ENCODE results near the gene CCDC12. TPM values are rescaled to one million over a fixed set of nuclear protein-coding genes. Genes with fewer than 3 reads are reported as not detected.

The CCDC12 gene
- total RNA-seq, 1 experiment from 2014 or later = 31.0 TPM

DNA sequence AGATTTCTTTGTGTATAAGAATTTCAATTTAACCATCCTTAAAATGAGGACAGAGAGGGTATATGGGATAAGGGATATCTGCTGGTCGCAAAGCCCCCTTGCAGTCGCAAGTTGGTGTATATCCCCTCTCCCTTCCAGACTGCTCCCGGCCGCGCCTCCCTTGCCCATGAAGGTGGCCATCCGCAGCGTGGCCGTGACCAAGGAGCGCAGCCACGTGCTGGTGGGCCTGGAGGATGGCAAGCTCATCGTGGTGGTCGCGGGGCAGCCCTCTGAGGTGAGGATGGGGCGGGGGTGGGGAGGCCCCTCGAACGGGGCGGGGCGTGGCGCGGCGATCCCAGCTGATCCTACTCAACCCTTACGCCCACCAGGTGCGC lies 32.3 kb upstream of the CCDC12 start:
- no peak for DNase-seq (ENCODE audit: low spot score)
- in situ Hi-C loops (cut with HindIII; ENCODE audit: low sequenced_read_pairs) = no loop called here

DNA sequence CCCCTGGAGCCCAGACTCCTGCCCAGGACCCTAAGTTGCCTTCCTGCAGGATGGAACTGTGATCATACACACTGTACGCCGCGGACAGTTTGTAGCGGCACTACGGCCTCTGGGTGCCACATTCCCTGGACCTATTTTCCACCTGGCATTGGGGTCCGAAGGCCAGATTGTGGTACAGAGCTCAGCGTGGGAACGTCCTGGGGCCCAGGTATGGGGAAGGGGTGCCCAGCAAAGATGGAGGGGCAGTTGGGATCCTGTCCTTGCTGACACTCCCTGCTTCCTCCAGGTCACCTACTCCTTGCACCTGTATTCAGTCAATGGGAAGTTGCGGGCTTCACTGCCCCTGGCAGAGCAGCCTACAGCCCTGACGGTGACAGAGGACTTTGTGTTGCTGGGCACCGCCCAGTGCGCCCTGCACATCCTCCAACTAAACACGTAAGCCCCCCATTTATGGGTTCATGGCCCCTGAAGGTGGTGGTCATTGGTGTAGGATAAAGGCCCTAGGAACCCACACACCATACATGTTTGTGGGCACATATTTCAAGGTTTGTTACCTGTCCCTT lies 31.8 kb upstream of the CCDC12 start:
- in situ Hi-C loops (cut with HindIII; ENCODE audit: low sequenced_read_pairs) = no loop called here
- DNase-seq (ENCODE audit: low spot score) = no peak

- DNase-seq (ENCODE audit: low spot score) = no peak
- in situ Hi-C loops (cut with HindIII; ENCODE audit: low sequenced_read_pairs) = no loop called here
These were observed 31.1 kb upstream of the CCDC12 start for GRCh38 chr3:47007482-47008233.

- DNase-seq (ENCODE audit: low spot score) = no peak
- in situ Hi-C loops (cut with HindIII; ENCODE audit: low sequenced_read_pairs) = no loop called here
These were observed 30.5 kb upstream of the CCDC12 start for GRCh38 chr3:47007001-47007400.

GRCh38 chr3:47006145-47006651 lies 29.7 kb upstream of the CCDC12 start:
- DNase-seq (ENCODE audit: low spot score) = no peak
- in situ Hi-C loops (cut with HindIII; ENCODE audit: low sequenced_read_pairs) = no loop called here

DNA sequence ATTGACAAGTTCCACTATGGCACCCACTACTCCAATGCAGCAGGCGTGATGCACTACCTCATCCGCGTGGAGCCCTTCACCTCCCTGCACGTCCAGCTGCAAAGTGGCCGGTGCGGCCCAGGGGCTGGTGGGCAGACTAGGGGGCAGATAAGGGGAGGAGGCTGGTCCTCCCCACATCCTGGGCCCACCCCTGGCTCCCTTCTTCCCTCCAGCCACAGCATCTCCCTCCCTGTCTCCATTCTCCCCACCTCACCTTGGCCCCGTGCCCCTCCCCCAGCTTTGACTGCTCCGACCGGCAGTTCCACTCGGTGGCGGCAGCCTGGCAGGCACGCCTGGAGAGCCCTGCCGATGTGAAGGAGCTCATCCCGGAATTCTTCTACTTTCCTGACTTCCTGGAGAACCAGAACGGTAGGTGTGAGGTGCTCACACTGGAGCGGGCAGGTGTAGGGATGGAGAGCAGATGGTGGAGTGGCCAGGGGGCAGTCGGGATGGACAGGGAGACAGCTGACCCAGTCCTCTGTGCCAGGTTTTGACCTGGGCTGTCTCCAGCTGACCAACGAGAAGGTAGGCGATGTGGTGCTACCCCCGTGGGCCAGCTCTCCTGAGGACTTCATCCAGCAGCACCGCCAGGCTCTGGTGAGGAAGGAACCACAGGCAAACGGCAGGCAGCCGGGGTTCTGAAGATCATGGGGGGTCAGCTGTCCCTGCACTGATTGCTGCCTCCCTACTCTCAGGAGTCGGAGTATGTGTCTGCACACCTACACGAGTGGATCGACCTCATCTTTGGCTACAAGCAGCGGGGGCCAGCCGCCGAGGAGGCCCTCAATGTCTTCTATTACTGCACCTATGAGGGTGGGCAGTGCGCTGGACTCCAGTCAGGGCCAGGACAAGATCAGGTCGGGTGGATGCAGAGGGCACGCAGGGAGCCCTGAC lies 28.9 kb upstream of the CCDC12 start:
- in situ Hi-C loops (cut with HindIII; ENCODE audit: low sequenced_read_pairs) = no loop called here
- DNase-seq (ENCODE audit: low spot score) = peak; percentile 72

GRCh38 chr3:47004369-47005211 lies 28.0 kb upstream of the CCDC12 start:
- DNase-seq (ENCODE audit: low spot score) = no peak
- in situ Hi-C loops (cut with HindIII; ENCODE audit: low sequenced_read_pairs) = no loop called here

GRCh38 chr3:47003461-47004368 lies 27.2 kb upstream of the CCDC12 start:
- DNase-seq (ENCODE audit: low spot score) = no peak
- in situ Hi-C loops (cut with HindIII; ENCODE audit: low sequenced_read_pairs) = no loop called here

- no peak for DNase-seq (ENCODE audit: low spot score)
- in situ Hi-C loops (cut with HindIII; ENCODE audit: low sequenced_read_pairs) = no loop called here
These were observed 26.5 kb upstream of the CCDC12 start for GRCh38 chr3:47003056-47003410.

- no peak for DNase-seq (ENCODE audit: low spot score)
- in situ Hi-C loops (cut with HindIII; ENCODE audit: low sequenced_read_pairs) = no loop called here
These were observed 25.9 kb upstream of the CCDC12 start for GRCh38 chr3:47002171-47003055.

DNA sequence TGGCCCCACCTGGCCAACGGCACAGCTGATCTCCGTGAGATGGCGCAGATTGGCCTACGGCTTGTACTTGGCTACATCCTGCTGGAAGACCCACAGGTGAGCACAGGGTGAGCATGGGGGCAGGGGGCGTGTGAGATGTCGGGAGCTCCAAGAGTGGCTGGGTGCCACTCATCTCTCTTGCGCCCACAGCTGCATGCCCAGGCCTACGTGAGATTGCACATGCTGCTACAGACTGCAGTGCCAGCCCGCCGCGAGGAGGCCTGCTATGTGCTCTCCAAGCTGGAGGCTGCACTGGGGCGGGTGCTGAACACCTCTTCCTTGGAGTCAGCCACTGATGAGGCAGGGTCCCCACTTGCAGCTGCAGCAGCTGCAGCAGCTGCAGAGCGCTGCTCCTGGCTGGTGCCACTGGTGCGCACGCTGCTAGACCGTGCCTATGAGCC lies 25.2 kb upstream of the CCDC12 start:
- no peak for DNase-seq (ENCODE audit: low spot score)
- in situ Hi-C loops (cut with HindIII; ENCODE audit: low sequenced_read_pairs) = no loop called here

- DNase-seq (ENCODE audit: low spot score) = no peak
- in situ Hi-C loops (cut with HindIII; ENCODE audit: low sequenced_read_pairs) = no loop called here
These were observed 24.6 kb upstream of the CCDC12 start for GRCh38 chr3:47000922-47001730.

DNA sequence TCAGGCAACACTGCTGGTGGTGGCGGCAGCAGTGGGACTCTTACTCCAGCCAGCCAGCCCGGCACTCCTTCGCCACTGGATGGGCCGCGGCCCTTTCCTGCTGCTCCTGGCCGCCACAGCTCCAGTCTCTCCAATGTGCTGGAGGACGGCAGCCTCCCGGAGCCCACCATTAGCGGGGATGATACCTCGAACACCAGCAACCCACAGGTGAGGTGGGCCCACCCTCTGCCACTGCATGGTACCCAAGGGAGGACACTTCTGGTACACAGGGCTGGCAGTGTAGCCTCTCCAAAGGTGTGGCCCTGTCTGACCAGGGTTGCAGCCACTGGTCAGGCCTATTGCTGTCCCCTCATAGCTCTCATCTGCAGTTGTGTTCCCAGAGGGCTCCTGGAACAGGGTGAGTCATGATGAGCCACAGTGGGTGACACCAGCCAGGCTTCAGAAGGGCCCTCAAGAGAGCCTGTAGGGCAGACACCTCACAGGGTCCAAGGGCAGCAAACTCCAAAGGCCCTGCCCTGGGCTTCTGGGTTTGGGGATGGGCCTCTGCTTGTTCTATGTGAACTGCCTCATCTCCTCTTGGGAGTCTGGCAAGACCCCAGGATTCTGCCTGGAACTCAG lies 23.8 kb upstream of the CCDC12 start:
- DNase-seq (ENCODE audit: low spot score) = no peak
- in situ Hi-C loops (cut with HindIII; ENCODE audit: low sequenced_read_pairs) = no loop called here

GRCh38 chr3:46999516-47000197 lies 23.1 kb upstream of the CCDC12 start:
- DNase-seq (ENCODE audit: low spot score) = no peak
- in situ Hi-C loops (cut with HindIII; ENCODE audit: low sequenced_read_pairs) = no loop called here

- in situ Hi-C loops (cut with HindIII; ENCODE audit: low sequenced_read_pairs) = no loop called here
- no peak for DNase-seq (ENCODE audit: low spot score)
These were observed 22.4 kb upstream of the CCDC12 start for GRCh38 chr3:46998852-46999515.

Measured in G401 (cell line).